ENCODE results near the gene FRMD4A.
"Not testable (repeated sequence)": the region's sequence is repeated elsewhere in the genome, so short reads cannot be mapped to it uniquely, and the experiment has no call there.

The FRMD4A gene

DNA sequence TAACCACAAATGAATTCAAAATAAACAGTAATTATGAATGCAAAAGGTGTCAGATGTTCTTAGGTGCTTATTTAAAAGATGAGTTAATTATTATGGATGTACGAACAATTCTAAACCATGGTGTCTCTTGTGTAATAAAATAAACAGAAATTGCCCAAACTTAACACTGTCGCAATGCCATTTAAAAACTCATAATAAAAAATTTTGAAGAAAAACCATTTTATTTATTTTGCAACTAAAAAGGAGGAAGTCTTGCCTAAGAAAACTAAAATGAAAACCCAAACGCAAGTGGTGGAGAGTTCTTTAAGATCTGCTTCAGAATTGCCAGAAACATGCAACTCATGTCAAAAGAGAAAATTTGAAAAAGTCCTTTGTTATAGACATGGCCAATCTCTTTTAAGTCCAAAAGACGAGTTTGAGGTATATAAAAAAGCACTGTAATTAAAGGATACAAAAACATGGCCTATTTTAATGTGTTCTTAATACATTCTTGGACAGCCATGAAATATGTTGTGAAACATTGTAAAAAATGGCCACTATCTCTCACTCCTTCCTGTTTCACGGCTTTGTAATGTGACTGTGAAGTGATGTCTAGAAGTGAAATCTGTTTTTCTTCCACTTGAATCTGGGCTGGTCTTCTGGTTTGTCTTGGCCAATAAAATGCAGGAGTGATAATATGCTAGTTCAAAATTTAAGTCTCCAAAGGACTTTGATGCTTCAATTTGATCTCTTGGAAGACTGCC is 421.0 kb downstream of the FRMD4A start:
- TF ChIP-seq, protein P1, sequence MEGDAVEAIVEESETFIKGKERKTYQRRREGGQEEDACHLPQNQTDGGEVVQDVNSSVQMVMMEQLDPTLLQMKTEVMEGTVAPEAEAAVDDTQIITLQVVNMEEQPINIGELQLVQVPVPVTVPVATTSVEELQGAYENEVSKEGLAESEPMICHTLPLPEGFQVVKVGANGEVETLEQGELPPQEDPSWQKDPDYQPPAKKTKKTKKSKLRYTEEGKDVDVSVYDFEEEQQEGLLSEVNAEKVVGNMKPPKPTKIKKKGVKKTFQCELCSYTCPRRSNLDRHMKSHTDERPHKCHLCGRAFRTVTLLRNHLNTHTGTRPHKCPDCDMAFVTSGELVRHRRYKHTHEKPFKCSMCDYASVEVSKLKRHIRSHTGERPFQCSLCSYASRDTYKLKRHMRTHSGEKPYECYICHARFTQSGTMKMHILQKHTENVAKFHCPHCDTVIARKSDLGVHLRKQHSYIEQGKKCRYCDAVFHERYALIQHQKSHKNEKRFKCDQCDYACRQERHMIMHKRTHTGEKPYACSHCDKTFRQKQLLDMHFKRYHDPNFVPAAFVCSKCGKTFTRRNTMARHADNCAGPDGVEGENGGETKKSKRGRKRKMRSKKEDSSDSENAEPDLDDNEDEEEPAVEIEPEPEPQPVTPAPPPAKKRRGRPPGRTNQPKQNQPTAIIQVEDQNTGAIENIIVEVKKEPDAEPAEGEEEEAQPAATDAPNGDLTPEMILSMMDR (IDR thresholded peaks at IDR 0.05; ENCODE audit: low read depth, low read length), result no peak
- no peak for DNase-seq (ENCODE audit: extremely low read depth, low read depth)

DNA sequence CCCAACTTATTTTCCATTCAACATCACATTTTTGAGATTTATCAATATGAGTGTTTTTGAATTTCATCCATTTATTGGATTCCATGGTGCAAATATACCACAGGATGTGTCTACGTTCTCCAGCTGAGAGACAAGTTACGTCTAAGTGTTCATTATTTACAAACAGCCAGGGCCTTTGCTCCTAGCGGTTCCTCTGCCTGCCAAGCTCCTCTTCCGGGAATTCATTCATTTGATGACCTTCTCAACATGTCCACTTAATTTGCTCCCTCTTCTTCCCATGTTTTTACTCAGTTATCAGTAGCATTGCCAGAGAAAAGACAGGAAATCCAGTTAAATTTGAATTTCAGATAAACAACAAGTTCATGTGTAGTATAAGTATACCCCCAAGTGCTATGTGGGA is 422.2 kb downstream of the FRMD4A start:
- TF ChIP-seq, protein P1 (IDR thresholded peaks at IDR 0.05; ENCODE audit: low read depth, low read length), result no peak
- no peak for DNase-seq (ENCODE audit: extremely low read depth, low read depth)

DNA sequence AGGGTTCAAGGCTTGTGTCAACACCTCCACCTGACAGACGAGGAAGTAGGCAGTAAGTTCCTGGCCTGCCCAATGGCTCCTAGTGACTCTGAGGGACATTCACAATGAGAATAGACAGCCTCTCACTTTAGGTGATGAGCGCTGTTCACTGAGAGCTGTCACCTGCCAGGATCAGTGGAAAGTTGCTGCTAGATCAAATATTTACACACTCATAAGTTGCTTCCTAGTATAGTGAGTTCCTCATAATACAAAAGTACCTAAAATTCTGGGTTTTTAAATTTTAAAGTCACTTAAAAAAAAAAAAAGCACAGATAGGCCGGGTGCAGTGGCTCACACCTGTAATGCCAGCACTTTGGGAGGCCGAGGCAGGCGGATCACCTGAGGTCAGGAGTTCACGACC is 423.2 kb downstream of the FRMD4A start:
- no peak for DNase-seq (ENCODE audit: extremely low read depth, low read depth)
- TF ChIP-seq, protein P1 (IDR thresholded peaks at IDR 0.05; ENCODE audit: low read depth, low read length), result no peak

DNA sequence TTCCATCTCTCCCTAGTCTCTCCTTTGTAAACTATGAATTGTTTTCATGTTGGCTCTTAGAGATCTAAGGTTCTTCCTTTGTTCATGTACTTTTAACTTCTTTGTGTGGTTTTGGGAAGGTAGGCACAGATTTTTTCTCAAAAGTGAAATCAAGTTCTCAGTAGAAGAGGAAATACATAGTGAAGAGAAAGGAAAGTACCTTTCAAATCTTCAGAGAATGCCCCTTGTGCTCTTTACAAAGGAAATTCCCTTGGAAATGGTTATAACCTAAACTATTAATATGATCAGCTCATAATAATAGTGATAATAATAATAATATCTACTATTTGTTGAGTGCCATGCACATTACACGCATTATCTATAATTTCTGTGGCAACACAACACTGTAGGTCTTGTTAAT is 425.4 kb downstream of the FRMD4A start:
- DNase-seq (ENCODE audit: extremely low read depth, low read depth), result no peak
- TF ChIP-seq, protein P1 (IDR thresholded peaks at IDR 0.05; ENCODE audit: low read depth, low read length), result no peak

DNA sequence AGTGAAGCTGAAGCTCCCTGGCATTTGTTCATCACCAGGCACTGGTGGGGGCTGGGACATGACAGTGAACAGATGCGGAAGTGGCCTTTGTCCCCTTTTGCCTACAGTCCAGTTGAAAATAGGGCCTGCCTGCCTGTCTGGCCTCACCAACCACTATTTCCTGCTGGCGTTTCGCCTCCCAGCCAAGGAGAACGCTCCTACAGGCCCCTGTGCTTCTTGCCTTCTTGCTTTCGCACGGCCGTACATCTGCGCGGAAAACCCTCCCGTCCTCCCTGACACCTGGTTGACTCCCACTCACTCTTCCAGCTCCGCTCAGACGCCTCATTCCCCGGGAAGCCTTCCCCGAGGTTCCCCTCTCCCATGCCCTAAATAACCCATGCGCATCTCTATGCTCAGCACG is 426.7 kb downstream of the FRMD4A start:
- TF ChIP-seq, protein P1 (IDR thresholded peaks at IDR 0.05; ENCODE audit: low read depth, low read length), result no peak
- DNase-seq (ENCODE audit: extremely low read depth, low read depth), result no peak

DNA sequence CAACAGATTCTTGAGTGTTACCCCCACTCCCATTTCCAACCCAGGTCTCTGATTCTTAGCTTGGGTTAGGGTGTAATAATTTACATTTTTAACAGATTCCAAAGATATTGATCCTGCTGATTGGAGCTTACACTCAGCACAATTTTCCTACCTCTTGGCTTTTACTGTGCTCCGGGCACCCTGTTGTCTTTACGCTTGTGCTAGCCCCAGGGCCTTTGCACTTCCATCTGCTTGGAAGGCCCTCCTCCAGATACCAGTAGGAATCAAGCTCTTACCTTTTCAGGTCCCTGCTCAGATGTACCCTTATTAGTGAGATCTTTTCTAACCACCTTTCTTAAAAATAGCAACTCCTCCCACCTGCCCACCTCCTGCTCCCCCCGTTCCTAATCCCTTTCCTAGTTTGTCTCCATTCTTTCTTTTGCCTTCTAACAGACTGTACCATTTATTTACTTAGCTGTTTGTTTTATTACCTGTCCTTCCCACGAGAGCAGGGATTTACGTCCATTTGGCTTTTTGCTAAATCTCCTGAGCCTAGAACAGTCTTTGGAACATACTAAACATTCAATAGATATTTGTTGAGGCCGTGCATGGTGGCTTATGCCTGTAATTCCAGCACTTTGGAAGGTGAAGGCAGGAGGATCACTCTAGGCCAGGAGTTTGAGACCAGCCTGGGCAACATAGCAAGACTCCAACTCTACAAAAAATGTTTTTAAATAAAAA is 427.7 kb downstream of the FRMD4A start:
- no peak for DNase-seq (ENCODE audit: extremely low read depth, low read depth)
- TF ChIP-seq, protein P1 (IDR thresholded peaks at IDR 0.05; ENCODE audit: low read depth, low read length), result no peak

DNA sequence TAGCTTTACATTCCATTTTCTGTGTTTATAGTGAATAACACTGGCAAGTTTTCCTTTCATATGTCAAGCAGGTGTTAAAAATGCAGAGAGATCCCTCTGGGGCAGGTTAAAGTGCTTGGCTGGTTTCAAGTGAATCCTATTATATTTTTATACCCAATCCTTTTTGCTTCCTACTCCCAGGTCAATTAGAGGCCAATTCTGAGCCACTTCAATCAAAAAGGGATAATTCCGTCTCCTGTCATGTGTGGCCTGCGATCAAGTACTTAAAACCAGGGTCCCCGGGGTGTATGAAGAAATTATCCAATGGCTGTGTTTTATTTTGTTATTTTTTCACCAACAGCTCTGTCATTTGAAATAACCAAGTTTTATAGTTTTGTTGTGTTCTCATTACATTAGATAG is 430.8 kb downstream of the FRMD4A start:
- DNase-seq (ENCODE audit: extremely low read depth, low read depth), result no peak
- TF ChIP-seq, protein P1 (IDR thresholded peaks at IDR 0.05; ENCODE audit: low read depth, low read length), result no peak

DNA sequence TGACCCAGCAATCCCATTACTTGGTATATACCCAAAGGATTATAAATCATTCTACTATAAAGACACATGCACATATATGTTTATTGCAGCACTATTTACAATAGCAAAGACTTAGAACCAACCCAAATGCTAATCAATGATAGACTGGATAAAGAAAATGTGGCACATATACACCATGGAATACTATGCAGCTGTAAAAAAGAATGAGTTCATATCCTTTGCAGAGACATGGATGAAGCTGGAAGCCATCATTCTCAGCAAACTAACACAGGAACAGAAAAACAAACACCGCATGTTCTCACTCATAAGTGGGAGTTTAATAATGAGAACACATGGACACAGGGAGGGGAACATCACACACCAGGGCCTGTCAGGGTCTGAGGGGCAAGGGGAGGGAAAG is 434.6 kb downstream of the FRMD4A start:
- not testable (repeated sequence) for DNase-seq (ENCODE audit: extremely low read depth, low read depth)

Measured in AG09319 (cell line).